DMS53 (cell line): Measurements from ENCODE around the gene SLC9C2.

ENCODE experiments used
- DNase-seq: peaks from one replicate; lab custom pipeline; 2025; lab: John Stamatoyannopoulos, UW

SLC9C2 gene

GRCh38 chr1:173451981-173452380 is 150.9 kb downstream of the SLC9C2 start:
- no peak for DNase-seq
